ENCODE measurements around the gene AOPEP. TPM values are rescaled to one million over a fixed set of nuclear protein-coding genes. Genes with fewer than 3 reads are reported as not detected.

Gene AOPEP
- total and polyA plus RNA-seq, 2 of the 13 experiments (the other 11 are each of a cell fraction or from before 2014, with no cell fraction given): 22.2 to 41.6 TPM

- in situ Hi-C loops (cut with HindIII; ENCODE audit: extremely low pct_ligation_motif_present, low pct_unique_long_range_greater_than_20kb) (no loop called here), intact Hi-C loops (cut with micrococcal nuclease; ENCODE audit: unreplicated experiment) (no loop called here)
- CTCF ChIA-PET (ENCODE audit: low intra/inter-chr PET ratio, low total read pairs): no interaction called here
- Histone ChIP-seq H3K4me1 (ENCODE audit: insufficient read depth, low read length) (peaks cover 4% of the 10 kb centered on the region; the same call in 1 of the 2 replicates), H3K27ac (ENCODE audit: extremely low read length, insufficient read depth, low read length) (no peak overlapping the region), H3K36me3 (replicated peaks in 1 of 2; ENCODE audit: control insufficient read depth in 1 of 2, insufficient read depth in 2 of 2, low read length in 2 of 2) (peaks cover 0 to 4% of the 10 kb centered on the region in 2 experiments; a peak in 2 of 5 replicates), H3K27me3 (ENCODE audit: control insufficient read depth in 1 of 2, insufficient read depth in 2 of 2, low read length in 2 of 2) (no peaks in the 10 kb centered on the region), H3K4me2 (ENCODE audit: low read depth, low read length) (no peak overlapping the region), H3K9ac (ENCODE audit: insufficient read depth, low read depth, low read length) (no peak overlapping the region), H2AFZ (ENCODE audit: low read length) (no peak overlapping the region), H3K4me3 (replicated peaks in 1 of 3; ENCODE audit: insufficient read depth in 1 of 3, low read depth in 2 of 3, low read length in 3 of 3) (no peak overlapping the region), H4K20me1 (ENCODE audit: insufficient read depth, low read length) (no peaks in the 10 kb centered on the region), H3K9me3 (ENCODE audit: low read length) (no peaks in the 10 kb centered on the region), H3K79me2 (ENCODE audit: insufficient read depth, low read length) (no peaks in the 10 kb centered on the region)
- 91% methylated on average over 4 of the region's 4 CpGs for WGBS (ENCODE audit: low lambda C conversion rate)
- FAIRE-seq (no peak), DNase-seq (ENCODE audit: low spot score) (no peak), ATAC-seq (no peak)
- TF ChIP-seq KDM4B (CRISPR knock-in tag; IDR thresholded peaks at IDR 0.05) (no peak), ZNF232 (CRISPR knock-in tag; IDR thresholded peaks at IDR 0.05; ENCODE audit: borderline replicate concordance) (no peak), MNT (IDR thresholded peaks at IDR 0.05) (peak; percentile 86), ZNF616 (CRISPR knock-in tag; IDR thresholded peaks at IDR 0.05; ENCODE audit: low read depth) (no peak), DNMT3B (CRISPR knock-in tag; conservative IDR thresholded peaks at IDR 0.05) (no peak)
- no TSS peak for BruUV-seq (replicated peaks)
- POLR2A ChIA-PET: interaction anchor here (0.6 kb wide), 1 partner anchor 103 kb away, joined by 3 read pairs; no protein-coding TSS in a partner anchor
Observed at GRCh38 chr9:94772639-94773303, 46.3 kb downstream of the AOPEP start.

GRCh38 chr9:94773655-94774054 is 47.2 kb downstream of the AOPEP start:
- 98% methylated on average over 5 of the region's 5 CpGs for WGBS (ENCODE audit: low lambda C conversion rate)
- POLR2A ChIA-PET: no interaction called here
- ATAC-seq (no peak), DNase-seq (ENCODE audit: low spot score) (no peak), FAIRE-seq (no peak)
- CTCF ChIA-PET (ENCODE audit: low intra/inter-chr PET ratio, low total read pairs): no interaction called here
- in situ Hi-C loops (cut with HindIII; ENCODE audit: extremely low pct_ligation_motif_present, low pct_unique_long_range_greater_than_20kb): no loop called here
- H3K9me3 ChIP-seq (ENCODE audit: low read length): no peaks in the 10 kb centered on the region
- H3K9ac ChIP-seq (ENCODE audit: insufficient read depth, low read depth, low read length): no peak overlapping the region
- H3K4me2 ChIP-seq (ENCODE audit: low read depth, low read length): no peak overlapping the region
- no TSS peak for BruUV-seq (replicated peaks)
- peaks cover 0 to 4% of the 10 kb centered on the region in 2 experiments; a peak in 2 of 5 replicates for H3K36me3 ChIP-seq (replicated peaks in 1 of 2; ENCODE audit: control insufficient read depth in 1 of 2, insufficient read depth in 2 of 2, low read length in 2 of 2)
- peaks cover 4% of the 10 kb centered on the region; the same call in 1 of the 2 replicates for H3K4me1 ChIP-seq (ENCODE audit: insufficient read depth, low read length)
- H3K79me2 ChIP-seq (ENCODE audit: insufficient read depth, low read length): no peaks in the 10 kb centered on the region
- no peak overlapping the region for H3K27ac ChIP-seq (ENCODE audit: extremely low read length, insufficient read depth, low read length)
- H3K4me3 ChIP-seq (replicated peaks in 1 of 3; ENCODE audit: insufficient read depth in 1 of 3, low read depth in 2 of 3, low read length in 3 of 3): no peak overlapping the region
- no peaks in the 10 kb centered on the region for H3K27me3 ChIP-seq (ENCODE audit: control insufficient read depth in 1 of 2, insufficient read depth in 2 of 2, low read length in 2 of 2)
- TF ChIP-seq MAF1 (CRISPR knock-in tag; IDR thresholded peaks at IDR 0.05; ENCODE audit: borderline replicate concordance) (no peak), ZBTB14 (CRISPR knock-in tag; IDR thresholded peaks at IDR 0.05) (no peak), RXRB (CRISPR knock-in tag; IDR thresholded peaks at IDR 0.05; ENCODE audit: borderline replicate concordance) (no peak), ZNF24 (IDR thresholded peaks at IDR 0.05) (no peak), THRA (CRISPR knock-in tag; IDR thresholded peaks at IDR 0.05; ENCODE audit: borderline replicate concordance) (no peak)
- H2AFZ ChIP-seq (ENCODE audit: low read length): no peak overlapping the region
- H4K20me1 ChIP-seq (ENCODE audit: insufficient read depth, low read length): no peaks in the 10 kb centered on the region
- intact Hi-C loops (cut with micrococcal nuclease; ENCODE audit: unreplicated experiment): no loop called here
